GM18526 (cell line): ENCODE results near the gene BMP4.

Source experiments
- POLR2A ChIP-seq: IDR thresholded peaks from 3 replicates; pipeline ENCODE4 v1.6.1; 2011; ENCODE audit not compliant: insufficient read length; ENCODE audit errors: extremely low read depth

Gene BMP4

GRCh38 chr14:53938136-53938837, 18.3 kb downstream of the BMP4 start:
- TF ChIP-seq POLR2A: no peak

DNA sequence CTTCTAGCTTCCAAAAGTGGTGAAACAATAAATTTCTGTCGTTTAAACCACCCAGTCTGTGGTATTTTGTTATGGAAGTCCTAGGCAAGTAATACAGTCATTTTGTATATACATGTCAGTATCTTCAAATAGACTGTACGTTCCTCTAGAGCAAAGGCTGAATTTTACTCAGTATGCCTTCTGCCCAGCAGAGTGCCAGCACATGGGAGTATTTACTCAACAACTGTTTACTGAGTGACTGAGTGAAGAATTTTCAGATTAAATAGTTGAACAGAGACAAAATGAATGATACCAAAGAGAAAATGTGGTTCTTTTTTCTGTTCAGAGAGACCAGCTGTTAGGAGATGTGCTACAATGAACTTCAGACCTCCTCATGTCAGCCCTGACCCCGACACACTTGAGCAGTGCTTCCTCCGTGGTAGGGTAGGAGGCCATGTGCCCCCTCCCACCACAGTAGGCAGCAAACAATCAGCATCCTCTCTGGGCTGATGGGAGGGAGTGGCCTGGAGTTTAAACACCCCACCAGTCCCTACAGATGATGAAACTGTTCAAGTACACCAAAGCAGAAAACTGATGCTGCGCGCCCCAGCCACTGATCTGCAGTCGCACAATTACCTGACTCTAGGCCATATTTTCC, 21.7 kb downstream of the BMP4 start:
- TF ChIP-seq POLR2A: no peak

DNA sequence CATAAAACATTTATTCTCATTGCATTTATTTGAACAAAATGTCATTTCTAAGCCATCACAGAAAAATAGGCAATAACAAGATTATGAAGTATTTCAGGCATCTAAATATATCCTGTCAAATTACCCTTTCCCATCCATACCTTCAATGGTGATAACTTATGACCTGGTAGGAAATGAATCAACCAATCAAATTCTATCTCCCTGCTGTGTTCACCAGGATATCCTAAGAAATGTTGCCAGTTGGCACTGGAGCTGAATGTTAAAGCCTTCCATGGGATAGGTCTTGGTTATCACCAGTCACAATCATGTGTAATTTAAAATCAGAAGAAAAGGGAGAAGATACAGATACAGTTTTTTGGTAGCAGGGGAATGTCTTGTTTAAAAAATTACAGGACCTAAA, 23.7 kb downstream of the BMP4 start:
- no peak for TF ChIP-seq POLR2A

GRCh38 chr14:53929871-53930715, 26.5 kb downstream of the BMP4 start:
- no peak for TF ChIP-seq POLR2A

DNA sequence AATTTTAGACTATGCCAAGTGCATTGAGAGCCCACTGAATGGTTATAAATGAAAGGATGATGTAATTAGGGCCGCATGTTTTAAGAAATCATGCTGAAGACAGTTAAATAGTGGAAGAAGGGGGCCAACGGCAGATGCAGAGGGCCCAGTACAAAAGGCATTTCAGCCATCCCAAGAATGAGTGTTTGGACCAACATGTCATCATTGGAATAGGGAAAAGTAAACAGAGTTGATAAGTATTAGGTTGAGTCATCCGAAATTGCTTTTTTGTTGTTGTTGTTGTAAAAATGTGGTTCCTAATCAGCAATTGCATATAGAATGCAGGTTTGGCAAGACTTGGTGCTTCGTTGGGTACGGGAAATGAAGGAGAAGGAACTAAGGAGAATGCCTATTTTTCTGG, 29.5 kb downstream of the BMP4 start:
- TF ChIP-seq POLR2A: no peak

DNA sequence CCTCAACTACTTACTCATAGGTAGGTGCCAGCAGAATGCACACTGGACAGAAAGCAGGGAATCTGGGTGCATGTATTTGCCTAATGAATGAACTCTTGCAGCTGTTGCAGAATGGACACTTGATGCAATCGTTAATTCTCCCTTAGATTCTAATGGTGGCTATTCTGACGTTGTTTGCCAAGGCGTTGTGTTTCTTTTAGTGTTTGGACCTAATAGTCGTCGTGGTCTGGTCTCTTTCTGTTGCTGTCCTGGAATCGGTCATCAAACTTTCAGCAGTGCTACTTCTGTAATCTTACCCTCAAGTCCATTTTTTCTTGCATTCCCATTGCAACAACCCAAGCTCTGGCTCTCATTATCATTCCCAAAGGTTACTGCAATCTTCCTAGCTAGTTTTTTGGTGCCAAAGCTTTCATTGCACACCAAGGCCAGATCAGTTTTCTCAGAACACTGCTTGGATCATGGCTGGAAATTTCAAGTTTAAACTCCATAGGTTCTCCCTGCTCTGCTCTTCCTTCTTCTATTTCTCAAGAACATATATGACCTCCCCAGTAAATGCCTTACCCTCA, 31.3 kb downstream of the BMP4 start:
- no peak for TF ChIP-seq POLR2A

DNA sequence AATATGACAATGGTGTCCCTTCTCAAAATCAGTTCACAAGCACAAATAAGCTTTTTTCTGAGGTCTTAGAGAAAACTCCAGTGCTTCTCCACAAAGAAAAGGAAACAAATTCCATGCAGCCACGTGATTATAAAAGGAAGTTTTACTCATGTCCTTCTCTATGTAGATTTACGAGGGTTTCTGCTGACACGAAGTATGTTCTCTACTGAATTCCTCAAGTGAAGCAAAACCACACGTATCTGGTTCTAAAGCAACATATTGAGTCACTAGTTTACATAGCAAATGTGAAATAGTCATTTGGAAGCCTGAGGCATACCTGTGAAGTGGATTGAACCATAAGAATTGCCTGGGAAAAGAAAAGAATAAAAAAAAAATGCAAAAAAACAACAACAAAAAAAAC, 31.9 kb downstream of the BMP4 start:
- TF ChIP-seq POLR2A: no peak

DNA sequence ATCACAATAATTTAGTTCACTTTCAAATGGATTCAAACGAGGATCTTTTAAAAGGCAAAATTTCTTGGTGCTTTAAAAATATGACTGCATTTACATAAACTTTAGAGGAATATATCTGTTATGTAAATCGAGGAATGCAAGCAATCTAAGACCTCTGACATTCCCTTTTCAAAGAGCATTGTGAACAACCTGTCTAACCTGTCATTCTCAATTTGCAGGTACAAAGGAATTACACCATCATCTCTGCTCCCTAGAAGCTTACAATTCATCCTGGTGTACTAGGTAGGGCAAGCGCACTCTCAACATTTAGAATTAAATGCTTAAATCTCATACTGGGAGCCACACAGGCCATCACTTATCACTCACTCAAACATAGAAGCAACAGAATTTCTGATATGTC, 35.6 kb downstream of the BMP4 start:
- no peak for TF ChIP-seq POLR2A

DNA sequence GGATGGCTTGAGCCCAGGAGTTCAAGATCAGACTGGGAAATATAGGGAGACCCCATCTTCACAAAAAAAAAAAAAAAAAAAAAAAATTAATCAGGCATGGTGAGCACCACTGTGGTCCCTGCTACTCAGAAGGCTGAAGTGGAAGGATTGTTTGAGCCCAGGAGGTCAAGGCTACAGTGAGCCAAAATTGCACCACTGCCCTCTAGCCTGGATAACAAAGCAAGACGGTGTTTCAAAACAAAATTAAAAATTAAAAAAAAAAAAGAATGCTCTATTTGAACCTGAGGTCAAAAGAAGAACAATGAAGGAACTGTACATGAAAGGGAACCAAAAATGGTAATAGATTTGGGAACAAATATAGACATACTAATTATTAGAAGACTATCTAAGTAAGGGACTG, 40.4 kb downstream of the BMP4 start:
- TF ChIP-seq POLR2A: no peak

DNA sequence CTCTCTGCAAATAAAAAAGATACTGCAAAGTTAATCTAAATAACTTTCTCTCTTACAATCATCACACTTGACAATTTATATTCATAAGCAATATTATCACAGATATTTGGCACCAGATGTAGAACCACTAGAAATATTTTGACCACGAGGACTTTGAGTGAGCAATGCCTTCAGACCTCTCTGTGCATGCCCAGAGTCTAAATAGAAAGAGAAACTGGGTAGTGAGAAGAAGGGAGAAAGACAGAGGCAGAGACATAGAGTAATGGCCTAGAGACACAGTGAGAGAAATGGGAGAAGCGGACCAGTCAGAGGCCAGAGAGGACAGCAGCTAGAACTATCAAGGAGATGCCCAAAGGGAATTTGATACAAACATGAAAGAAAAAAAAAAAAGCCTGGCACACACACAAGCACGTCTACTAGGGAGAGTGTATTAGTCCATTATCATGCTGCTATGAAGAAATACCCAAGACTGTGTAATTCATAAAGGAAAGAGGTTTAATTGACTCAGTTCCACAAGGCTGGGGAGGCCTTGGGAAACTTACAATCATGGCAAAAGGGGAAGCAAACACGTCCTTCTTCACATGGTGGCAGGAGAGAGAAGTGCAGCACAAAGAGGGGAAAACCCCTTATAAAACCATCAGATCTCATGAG, 41.1 kb downstream of the BMP4 start:
- TF ChIP-seq POLR2A: no peak

DNA sequence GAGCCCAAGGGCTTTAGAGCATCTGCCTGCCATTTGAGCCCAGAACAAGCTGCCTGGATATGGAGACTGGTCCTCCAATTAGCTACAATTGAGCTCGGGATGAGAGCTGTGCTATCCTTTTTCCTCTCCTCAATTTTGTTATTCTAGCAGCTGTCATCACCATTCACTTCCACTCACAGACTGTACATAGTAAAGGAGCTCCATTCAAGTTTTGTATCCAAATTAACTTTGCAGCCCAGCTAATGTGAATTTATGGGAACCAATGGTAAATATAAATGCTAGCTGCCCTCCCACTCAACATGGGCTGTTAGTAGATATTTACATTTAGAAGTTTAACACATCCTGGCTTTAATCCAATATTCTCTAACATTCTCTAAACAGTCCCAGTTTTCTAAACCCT, 44.6 kb downstream of the BMP4 start:
- TF ChIP-seq POLR2A: no peak

DNA sequence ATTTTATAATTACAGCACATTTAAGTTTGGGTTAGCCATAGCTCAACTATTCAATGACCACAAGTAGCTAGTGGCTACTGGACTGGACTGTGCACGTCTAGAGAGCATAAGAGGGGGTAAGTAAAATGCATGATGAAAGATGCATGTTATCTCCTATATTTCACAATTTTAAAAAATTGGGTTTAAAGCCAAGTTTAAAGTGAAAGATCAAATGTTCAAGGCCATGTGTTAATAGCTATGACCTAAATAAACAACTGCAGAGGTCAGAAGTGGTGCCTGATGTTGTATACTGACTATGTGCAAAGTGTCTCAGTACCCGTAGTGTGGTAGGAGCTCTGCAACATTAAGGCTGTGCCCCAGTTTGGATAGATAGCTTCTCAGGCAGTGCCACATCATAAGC, 48.2 kb downstream of the BMP4 start:
- TF ChIP-seq POLR2A: no peak

DNA sequence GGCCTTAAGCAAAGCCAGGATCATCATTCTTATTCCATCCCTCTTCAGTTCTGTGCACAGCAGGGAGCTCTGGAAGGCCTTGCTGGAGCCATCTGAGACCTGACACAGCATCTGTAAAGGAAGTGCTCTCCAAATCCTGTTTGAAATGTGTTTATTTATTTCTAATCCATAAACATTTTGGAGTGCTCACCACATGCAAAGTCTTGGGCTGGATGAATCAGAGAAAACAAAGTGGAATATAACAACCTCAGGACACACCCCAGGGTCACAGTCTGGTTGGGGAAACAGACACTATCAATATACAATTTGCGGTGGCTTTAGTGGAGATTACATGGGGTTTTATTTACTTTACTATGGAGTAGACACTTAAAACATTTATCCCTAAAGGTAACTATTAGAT, 54.3 kb downstream of the BMP4 start:
- no peak for TF ChIP-seq POLR2A

DNA sequence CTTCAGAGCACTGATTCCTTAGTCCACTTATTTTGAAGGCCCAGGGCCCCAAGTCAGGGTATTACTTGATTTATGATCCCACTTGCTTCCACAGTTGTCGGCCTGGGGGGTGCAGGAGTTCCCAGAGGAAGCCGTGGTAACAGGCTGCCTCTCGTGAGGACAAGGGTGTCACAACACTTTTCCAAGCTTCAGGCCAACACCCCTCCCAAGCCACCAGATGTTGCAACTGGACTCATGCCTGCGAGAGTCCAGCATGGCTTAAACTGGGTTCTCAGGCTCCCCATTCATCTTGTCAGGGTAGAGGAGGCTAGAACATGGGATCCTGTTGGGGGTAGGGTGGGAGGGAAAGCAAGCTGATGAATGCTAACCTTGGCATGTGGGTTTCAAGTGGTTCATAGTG, 56.1 kb downstream of the BMP4 start:
- TF ChIP-seq POLR2A: no peak
